GM19372 (cell line): ENCODE data around the gene PLAU.
"Not testable (repeated sequence)": the region's sequence is repeated elsewhere in the genome, so short reads cannot be mapped to it uniquely, and the experiment has no call there.

Experiments
- ATAC-seq: cut with Tn5 transposase; IDR thresholded peaks from one replicate; pipeline ENCODE4 v1.9.1; 2021; ENCODE audit warnings: mild to moderate bottlenecking, low read depth, moderate library complexity; ENCODE audit not compliant: unreplicated experiment

PLAU gene

GRCh38 chr10:73917566-73918305 is 6.8 kb downstream of the PLAU start:
- ATAC-seq: no peak

GRCh38 chr10:73919481-73919880 is 8.5 kb downstream of the PLAU start:
- not testable (repeated sequence) for ATAC-seq

GRCh38 chr10:73920089-73920488 is 9.2 kb downstream of the PLAU start:
- ATAC-seq: no peak

- ATAC-seq: no peak
These were observed 11.3 kb downstream of the PLAU start for GRCh38 chr10:73922007-73922863.

- ATAC-seq: no peak
These were observed 11.9 kb downstream of the PLAU start for GRCh38 chr10:73922864-73923133.

GRCh38 chr10:73923935-73924598 is 13.1 kb downstream of the PLAU start:
- ATAC-seq: no peak

GRCh38 chr10:73924935-73925334 is 14.0 kb downstream of the PLAU start:
- no peak for ATAC-seq

GRCh38 chr10:73925539-73925938 is 14.6 kb downstream of the PLAU start:
- ATAC-seq: no peak

GRCh38 chr10:73926152-73926764 is 15.3 kb downstream of the PLAU start:
- ATAC-seq: no peak

GRCh38 chr10:73930630-73931327 is 19.8 kb downstream of the PLAU start:
- ATAC-seq: not testable (repeated sequence)

GRCh38 chr10:73931767-73932619 is 21.1 kb downstream of the PLAU start:
- no peak for ATAC-seq

GRCh38 chr10:73932620-73933112 is 21.7 kb downstream of the PLAU start:
- no peak for ATAC-seq

GRCh38 chr10:73934074-73934473 is 23.1 kb downstream of the PLAU start:
- ATAC-seq: no peak

- ATAC-seq: no peak
These were observed 25.0 kb downstream of the PLAU start for GRCh38 chr10:73935895-73936294.

GRCh38 chr10:73937333-73938043 is 26.6 kb downstream of the PLAU start:
- no peak for ATAC-seq

- ATAC-seq: no peak
These were observed 29.8 kb downstream of the PLAU start for GRCh38 chr10:73940634-73941221.

- no peak for ATAC-seq
These were observed 30.4 kb downstream of the PLAU start for GRCh38 chr10:73941300-73941699.

- no peak for ATAC-seq
These were observed 33.6 kb downstream of the PLAU start for GRCh38 chr10:73944356-73945100.
